K562 (cell line): Measurements from ENCODE around the gene CHAMP1. TPM values are rescaled to one million over a fixed set of nuclear protein-coding genes. Genes with fewer than 3 reads are reported as not detected.

Experiments used
- ATAC-seq: fragments of 200-7000 bp; cut with Tn5 transposase; 3 replicates; pipeline ENCODE4 v1.9.1; 2020; ENCODE audit warnings: moderate library complexity
- BruUV-seq: library from RNA; stranded (reverse); fragments of 400-500 nt; replicated peaks from 2 replicates; lab custom pipeline; 2021; lab: Mats Ljungman, UMichigan
- CTCF ChIA-PET: fragments of 300-600 bp; formaldehyde crosslinking; extraction: SDS; loops from one replicate; lab custom pipeline; 2021; ENCODE audit warnings: low intra/inter-chr PET ratio; lab: Yijun Ruan, JAX
- POLR2A ChIA-PET: fragments of 300-600, 350-650 bp; sonication (Branson Sonifier 250); formaldehyde crosslinking; extraction: SDS; loops from one replicate; lab custom pipeline; 2021; ENCODE audit warnings: antibody characterized with exemption, inconsistent platforms; lab: Yijun Ruan, JAX
- DNase-seq, 4 experiments: peaks; one replicate each; pipeline versions ENCODE4 v3.0.0 to v3.0.0-alpha.2; 2011 to 2018; ENCODE audit warnings: low spot score in 3 of 4, mixed read lengths in 3 of 4; ENCODE audit errors: extremely low read depth in 1 of 4
- FAIRE-seq: peaks from 2 replicates; lab custom pipeline; 2011; peaks lifted over from hg19 to GRCh38; lab: Jason Lieb, UNC
- H2AFZ ChIP-seq: 2 replicates; pipeline ENCODE4 v1.6.0; 2011; ENCODE audit warnings: low read depth, low read length, control low read depth, inconsistent platforms
- H3K27ac ChIP-seq: fragments of 200-600 bp; 3 replicates; pipeline ENCODE4 v1.8.0; 2011; ENCODE audit warnings: low read depth, mild to moderate bottlenecking, control low read depth, inconsistent platforms, low read length, moderate library complexity, mixed read lengths; ENCODE audit errors: extremely low read depth
- H3K27me3 ChIP-seq, 2 experiments: fragments of 300-600 bp in 1 of 2; 2 replicates in 1 of 2; 3 replicates in 1 of 2; pipeline versions ENCODE4 v1.6.0 to v1.8.0; 2011; ENCODE audit warnings: inconsistent platforms in 2 of 2, low read length in 2 of 2, mild to moderate bottlenecking in 1 of 2, mixed read lengths in 1 of 2, moderate library complexity in 1 of 2; ENCODE audit not compliant: control insufficient read depth in 2 of 2, insufficient read depth in 2 of 2
- H3K36me3 ChIP-seq: fragments of 300-600 bp; 3 replicates; pipeline ENCODE4 v1.8.0; 2011; ENCODE audit warnings: mild to moderate bottlenecking, low read length, inconsistent platforms; ENCODE audit not compliant: control insufficient read depth, insufficient read depth
- H3K4me1 ChIP-seq, 2 experiments: fragments of 200-600 bp in 1 of 2; replicated peaks in 1 of 2; 2 replicates in 1 of 2; 3 replicates in 1 of 2; pipeline versions ENCODE4 v1.5.1 to v1.8.0; 2011; ENCODE audit warnings: inconsistent platforms in 2 of 2, low read length in 2 of 2, mild to moderate bottlenecking in 1 of 2, mixed read lengths in 1 of 2, moderate library complexity in 1 of 2; ENCODE audit not compliant: control insufficient read depth in 2 of 2, insufficient read depth in 2 of 2
- H3K4me2 ChIP-seq: 2 replicates; pipeline ENCODE4 v1.6.1; 2011; ENCODE audit warnings: low read length, control low read depth, inconsistent platforms, mixed read lengths; ENCODE audit not compliant: insufficient read depth
- H3K4me3 ChIP-seq: fragments of 200-600 bp; sonication (generic), shearing (Covaris generic); 2 replicates; pipeline ENCODE4 v1.5.1; 2016; ENCODE audit warnings: control low read depth, inconsistent platforms
- H3K79me2 ChIP-seq: fragments of 200-600 bp; 3 replicates; pipeline ENCODE4 v1.8.0; 2011; ENCODE audit warnings: low read length, inconsistent platforms; ENCODE audit not compliant: control insufficient read depth, insufficient read depth
- H3K9ac ChIP-seq, 2 experiments: 2 replicates each; pipeline versions ENCODE4 v1.6.0 to v1.6.1; 2011; ENCODE audit warnings: low read depth in 2 of 2, low read length in 2 of 2, control low read depth in 1 of 2, inconsistent platforms in 1 of 2, mild to moderate bottlenecking in 1 of 2, mixed read lengths in 1 of 2; ENCODE audit not compliant: insufficient read depth in 1 of 2
- H3K9me1 ChIP-seq: one replicate; pipeline ENCODE4 v1.6.0; 2011; ENCODE audit warnings: inconsistent platforms, mild to moderate bottlenecking, low read length, moderate library complexity; ENCODE audit not compliant: control insufficient read depth, insufficient read depth
- H3K9me3 ChIP-seq: replicated peaks from 2 replicates; pipeline ENCODE4 v1.5.1; 2011; ENCODE audit warnings: low read depth, low read length, inconsistent platforms; ENCODE audit not compliant: control insufficient read depth, insufficient read depth
- H4K20me1 ChIP-seq: replicated peaks from 2 replicates; pipeline ENCODE4 v1.6.1; 2011; ENCODE audit warnings: low read length, inconsistent platforms, mixed read lengths; ENCODE audit not compliant: control insufficient read depth, insufficient read depth
- ARID2 ChIP-seq: fragments of 450-650 bp; IDR thresholded peaks from 2 replicates; pipeline ENCODE4 v1.6.1; 2017; ENCODE audit warnings: antibody characterized with exemption, mild to moderate bottlenecking
- DIDO1 ChIP-seq: fragments of 450-650 bp; IDR thresholded peaks from 2 replicates; pipeline ENCODE4 v1.6.1; 2016; ENCODE audit warnings: low read depth, missing biosample characterization, missing genetic modification characterization
- GTF2A2 ChIP-seq: IDR thresholded peaks from 2 replicates; pipeline ENCODE4 v1.6.1; 2016; ENCODE audit warnings: mild to moderate bottlenecking, missing genetic modification characterization, missing compliant biosample characterization
- MED1 ChIP-seq: sonication (generic); formaldehyde crosslinking; IDR thresholded peaks from 2 replicates; pipeline ENCODE4 v1.8.1; 2023; ENCODE audit warnings: missing genetic modification reagents, borderline replicate concordance
- NR3C1 ChIP-seq: sonication (generic); formaldehyde crosslinking; IDR thresholded peaks from 2 replicates; pipeline ENCODE4 v1.8.1; 2022; ENCODE audit warnings: missing genetic modification reagents
- SIX5 ChIP-seq, 2 experiments: IDR thresholded peaks; 2 replicates each; pipeline ENCODE4 v1.6.1; 2011; ENCODE audit warnings: low read length in 2 of 2, borderline replicate concordance in 1 of 2, low read depth in 1 of 2, mild to moderate bottlenecking in 1 of 2, moderate library complexity in 1 of 2; ENCODE audit not compliant: insufficient read depth in 1 of 2
- TOE1 ChIP-seq, 2 experiments: fragments of 450-650 bp in 1 of 2; sonication (generic) in 1 of 2; formaldehyde crosslinking in 1 of 2; IDR thresholded peaks; 2 replicates each; pipeline versions ENCODE4 v1.7.1 to v1.8.0; 2016 to 2022; ENCODE audit warnings: borderline replicate concordance in 2 of 2, mild to moderate bottlenecking in 2 of 2, antibody characterized with exemption in 1 of 2, inconsistent platforms in 1 of 2, low read depth in 1 of 2, missing genetic modification reagents in 1 of 2, moderate library complexity in 1 of 2
- YY1 ChIP-seq, 3 experiments: IDR thresholded peaks; 2 replicates each; pipeline ENCODE4 v1.6.1; 2011; ENCODE audit warnings: low read length in 2 of 3, mild to moderate bottlenecking in 2 of 3, moderate library complexity in 2 of 3, borderline replicate concordance in 1 of 3, control low read depth in 1 of 3, low read depth in 1 of 3; ENCODE audit not compliant: insufficient read depth in 3 of 3, insufficient replicate concordance in 2 of 3, control insufficient read depth in 1 of 3, insufficient read length in 1 of 3; ENCODE audit errors: extremely low read depth in 1 of 3
- ZFX ChIP-seq: sonication (generic); formaldehyde crosslinking; IDR thresholded peaks from 2 replicates; pipeline ENCODE4 v1.8.0; 2022; ENCODE audit warnings: mild to moderate bottlenecking, missing genetic modification reagents, moderate library complexity
- ZNF197 ChIP-seq: fragments of 200-800 bp; sonication (Bioruptor generic); IDR thresholded peaks from 2 replicates; pipeline ENCODE4 v1.6.1; 2016; ENCODE audit warnings: low read depth, missing genetic modification characterization, missing compliant biosample characterization
- WGBS: fragments of 100-300 bp; shearing (Covaris generic); methylation state at CpG from one replicate; pipeline ENCODE4 v1.1.6; 2016; ENCODE audit warnings: low coverage, mixed read lengths; ENCODE audit not compliant: insufficient coverage; ENCODE audit errors: missing lambda C conversion rate; 5-methylcytosine and 5-hydroxymethylcytosine counted together
- in situ Hi-C: fragments of 300-500 bp; cut with MboI; formaldehyde crosslinking; loops from 4 replicates; pipeline ENCODE4 v1.15.0; 2018; ENCODE audit warnings: inconsistent platforms, mixed read lengths
- intact Hi-C: fragments of 100-400 bp; cut with micrococcal nuclease; formaldehyde crosslinking; loops from 2 replicates; pipeline ENCODE4 v1.14.2; 2022
- polyA plus RNA-seq, 8 experiments: library from polyadenylated mRNA; depleted of rRNA in 4 of 8; stranded (reverse) in 5 of 8; unstranded in 3 of 8; fragments of >200 nt; fragmentation: Nextera tagmentation in 2 of 8; fragmentation: Illumina TruSeq in 1 of 8; extraction: Ambion mirVana in 2 of 8; extraction: Trizol in 1 of 8; gene quantifications; 2 replicates each; pipeline versions ENCODE4 v1.2.1 to v1.2.3, GENCODE V29; 2011 to 2014; ENCODE audit warnings: inconsistent platforms in 1 of 8, missing spikeins in 1 of 8
- total RNA-seq, 7 experiments: library from RNA; depleted of rRNA in 6 of 7; stranded (reverse); fragments of >200 nt in 6 of 7; fragmentation: Illumina TruSeq in 2 of 7; extraction: Trizol in 2 of 7; gene quantifications; 2 replicates each; pipeline versions ENCODE4 v1.2.1 to v1.2.3, GENCODE V29; 2011 to 2021; ENCODE audit warnings: low replicate concordance in 1 of 7
- TF ChIP-seq, protein P1 (sequence below), 2 experiments: fragments of 450-650 bp in 1 of 2; sonication (generic) in 1 of 2; formaldehyde crosslinking in 1 of 2; IDR thresholded peaks; 2 replicates each; pipeline versions ENCODE4 v1.7.1 to v1.9.0; 2016 to 2022; ENCODE audit warnings: inconsistent platforms in 1 of 2, mild to moderate bottlenecking in 1 of 2, missing genetic modification reagents in 1 of 2

The CHAMP1 gene
- total and polyA plus RNA-seq, 9 of the 15 experiments (the other 6 are each of a cell fraction or from before 2014, with no cell fraction given), result 0.70 to 40.6 (median 15.3) TPM

DNA sequence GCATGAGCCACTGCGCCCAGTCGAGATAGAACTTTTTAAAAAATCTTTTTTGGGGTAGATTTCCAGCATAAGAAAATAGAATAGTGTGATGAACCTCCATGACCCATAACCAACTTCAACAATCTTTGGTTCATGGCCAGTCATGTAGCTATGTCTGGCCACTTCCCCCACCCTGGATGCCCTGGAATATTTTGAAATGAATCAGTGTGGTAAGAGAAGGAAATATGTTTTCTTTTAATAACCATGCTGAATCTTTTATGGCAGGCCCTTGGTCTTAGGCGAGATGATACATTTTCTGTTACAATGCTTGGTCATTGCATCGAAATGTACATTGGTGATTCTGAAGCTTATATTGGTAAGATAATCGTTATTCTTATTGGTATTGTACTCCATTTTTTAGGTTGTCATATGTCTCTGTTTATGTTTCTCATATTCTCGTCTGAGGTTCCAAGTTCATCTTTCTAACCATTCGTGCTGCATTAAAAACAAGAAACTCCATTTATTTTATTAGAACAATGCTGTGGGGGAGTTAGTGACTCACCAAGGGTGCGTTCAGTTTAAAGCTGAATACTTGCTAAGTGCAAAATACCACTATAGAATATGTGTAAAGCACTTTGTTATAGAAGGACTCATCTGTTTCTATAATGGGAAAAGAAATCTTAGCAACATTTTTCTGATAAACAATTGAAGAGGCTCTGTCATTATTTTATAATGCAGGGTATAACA lies 49.3 kb upstream of the CHAMP1 start:
- Histone ChIP-seq H4K20me1 (no peaks in the 10 kb centered on the region), H3K9me3 (peaks cover 2% of the 10 kb centered on the region; the same call in 1 of the 2 replicates), H3K27ac (no peak overlapping the region), H3K9ac (no peak overlapping the region), H3K4me2 (no peak overlapping the region), H3K4me1 (no peaks in the 10 kb centered on the region), H3K36me3 (peaks cover 94% of the 10 kb centered on the region), H3K27me3 (no peaks in the 10 kb centered on the region), H2AFZ (no peak overlapping the region), H3K9me1 (no peaks in the 10 kb centered on the region), H3K79me2 (no peaks in the 10 kb centered on the region), H3K4me3 (no peak overlapping the region)
- intact Hi-C loops, result no loop called here
- no peak for ATAC-seq
- 96% methylated on average over 8 of the region's 8 CpGs for WGBS
- no peak for DNase-seq
- in situ Hi-C loops, result no loop called here
- POLR2A ChIA-PET, result no interaction called here
- no peak for FAIRE-seq
- no TSS peak for BruUV-seq
- CTCF ChIA-PET, result no interaction called here
- TF ChIP-seq TOE1 (IDR thresholded peaks at IDR 0.05; ENCODE audit: borderline replicate concordance) (no peak), TOE1 (CRISPR knock-in tag; IDR thresholded peaks at IDR 0.05; ENCODE audit: borderline replicate concordance, low read depth) (no peak), ARID2 (no peak), GTF2A2 (tag) (no peak), ZFX (no peak), NR3C1 (CRISPR knock-in tag) (no peak), MED1 (CRISPR knock-in tag) (no peak), SIX5 (IDR thresholded peaks at IDR 0.05; ENCODE audit: borderline replicate concordance in 1 of 2, insufficient read depth in 1 of 2, low read depth in 1 of 2, low read length in 2 of 2) (no peak), YY1 (IDR thresholded peaks at IDR 0.05; ENCODE audit: borderline replicate concordance in 1 of 3, control insufficient read depth in 1 of 3, extremely low read depth in 1 of 3, insufficient read depth in 3 of 3, insufficient read length in 1 of 3, insufficient replicate concordance in 2 of 3, low read depth in 1 of 3, low read length in 2 of 3) (no peak), ZNF197 (CRISPR knock-in tag) (no peak), DIDO1 (no peak)
- TF ChIP-seq, protein P1, sequence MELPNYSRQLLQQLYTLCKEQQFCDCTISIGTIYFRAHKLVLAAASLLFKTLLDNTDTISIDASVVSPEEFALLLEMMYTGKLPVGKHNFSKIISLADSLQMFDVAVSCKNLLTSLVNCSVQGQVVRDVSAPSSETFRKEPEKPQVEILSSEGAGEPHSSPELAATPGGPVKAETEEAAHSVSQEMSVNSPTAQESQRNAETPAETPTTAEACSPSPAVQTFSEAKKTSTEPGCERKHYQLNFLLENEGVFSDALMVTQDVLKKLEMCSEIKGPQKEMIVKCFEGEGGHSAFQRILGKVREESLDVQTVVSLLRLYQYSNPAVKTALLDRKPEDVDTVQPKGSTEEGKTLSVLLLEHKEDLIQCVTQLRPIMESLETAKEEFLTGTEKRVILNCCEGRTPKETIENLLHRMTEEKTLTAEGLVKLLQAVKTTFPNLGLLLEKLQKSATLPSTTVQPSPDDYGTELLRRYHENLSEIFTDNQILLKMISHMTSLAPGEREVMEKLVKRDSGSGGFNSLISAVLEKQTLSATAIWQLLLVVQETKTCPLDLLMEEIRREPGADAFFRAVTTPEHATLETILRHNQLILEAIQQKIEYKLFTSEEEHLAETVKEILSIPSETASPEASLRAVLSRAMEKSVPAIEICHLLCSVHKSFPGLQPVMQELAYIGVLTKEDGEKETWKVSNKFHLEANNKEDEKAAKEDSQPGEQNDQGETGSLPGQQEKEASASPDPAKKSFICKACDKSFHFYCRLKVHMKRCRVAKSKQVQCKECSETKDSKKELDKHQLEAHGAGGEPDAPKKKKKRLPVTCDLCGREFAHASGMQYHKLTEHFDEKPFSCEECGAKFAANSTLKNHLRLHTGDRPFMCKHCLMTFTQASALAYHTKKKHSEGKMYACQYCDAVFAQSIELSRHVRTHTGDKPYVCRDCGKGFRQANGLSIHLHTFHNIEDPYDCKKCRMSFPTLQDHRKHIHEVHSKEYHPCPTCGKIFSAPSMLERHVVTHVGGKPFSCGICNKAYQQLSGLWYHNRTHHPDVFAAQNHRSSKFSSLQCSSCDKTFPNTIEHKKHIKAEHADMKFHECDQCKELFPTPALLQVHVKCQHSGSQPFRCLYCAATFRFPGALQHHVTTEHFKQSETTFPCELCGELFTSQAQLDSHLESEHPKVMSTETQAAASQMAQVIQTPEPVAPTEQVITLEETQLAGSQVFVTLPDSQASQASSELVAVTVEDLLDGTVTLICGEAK (IDR thresholded peaks at IDR 0.05), result no peak
- TF ChIP-seq, protein P1 (CRISPR knock-in tag; IDR thresholded peaks at IDR 0.05), result no peak
